Middle frontal gyrus (tissue), 1 donor: Measurements from ENCODE around the gene IRF2BP2.

Experiments
- DNase-seq: peaks from one replicate; pipeline ENCODE4 v3.0.0-alpha.2; 2015; ENCODE audit warnings: low spot score; ENCODE audit errors: extremely low spot score

Gene IRF2BP2

DNA sequence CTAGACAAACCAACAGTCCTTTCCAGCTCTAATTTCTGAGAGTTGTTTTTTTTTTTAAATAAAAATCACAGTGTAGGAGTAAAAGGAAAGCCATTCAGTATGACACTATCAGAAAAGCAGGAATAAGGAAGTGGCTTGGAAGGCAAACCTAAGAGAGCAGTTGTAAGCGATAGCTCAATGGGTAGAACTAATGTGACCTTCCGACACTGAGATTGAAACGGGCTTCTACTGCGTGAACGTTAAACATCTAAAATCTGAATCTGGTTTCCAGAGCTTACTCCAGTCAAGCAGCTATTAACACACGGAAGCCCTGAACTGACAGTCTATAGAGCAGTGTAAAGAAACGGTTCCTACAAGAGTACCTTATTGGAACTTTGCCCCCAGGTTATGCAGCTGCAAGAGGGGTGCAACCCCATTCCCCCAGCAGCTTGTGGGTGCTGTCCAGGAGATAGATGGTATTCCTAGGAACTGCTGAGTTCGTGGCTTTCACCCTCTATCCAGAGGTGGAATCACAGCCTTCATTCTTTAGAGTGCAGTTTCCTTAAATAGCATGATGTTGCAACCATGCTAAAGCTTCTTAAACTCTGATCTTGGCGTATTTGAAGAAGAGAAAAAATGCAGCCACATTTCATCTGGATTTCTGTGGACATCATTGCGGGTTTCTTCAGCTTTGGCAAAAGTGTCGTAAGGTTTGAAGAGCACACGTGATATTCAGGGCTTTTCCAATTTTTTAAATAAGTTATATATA lies 3.3 kb upstream of the IRF2BP2 start:
- DNase-seq, result no peak

DNA sequence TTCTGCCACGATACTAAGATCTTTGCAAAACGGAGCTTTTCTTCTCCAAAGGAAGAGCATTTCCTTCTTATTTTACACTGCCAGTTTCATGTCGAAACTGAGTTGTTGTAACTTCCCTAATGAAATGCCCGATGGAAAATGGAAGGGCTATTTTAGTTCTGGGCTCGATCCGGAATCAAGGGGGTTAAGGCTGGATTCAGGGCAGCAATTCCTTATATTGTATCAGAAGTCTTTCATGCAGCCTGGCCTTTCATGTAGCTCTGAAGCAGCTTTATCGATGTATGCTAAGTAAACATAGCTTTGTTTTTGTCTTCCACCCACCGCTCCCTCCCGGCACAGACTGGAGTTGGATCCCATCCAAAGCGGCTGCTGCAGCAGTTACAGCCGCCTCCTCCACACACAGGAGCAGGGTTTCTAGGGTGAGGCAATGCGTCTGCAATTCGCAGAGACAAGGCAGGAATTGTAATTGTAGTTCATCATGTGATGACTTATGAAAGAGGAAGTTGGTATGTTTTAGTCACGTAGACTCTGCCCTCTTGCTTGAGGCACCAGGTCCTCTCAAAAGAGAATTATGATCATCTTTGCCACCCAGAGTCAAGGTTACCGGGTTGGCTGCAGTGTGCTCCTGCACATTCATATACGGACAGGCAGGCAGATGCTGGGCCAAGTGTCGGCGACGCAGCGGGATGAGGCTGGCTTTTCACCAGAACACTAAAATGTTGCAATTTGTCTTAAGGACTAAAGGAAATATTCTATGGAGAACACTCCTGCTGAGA lies 2.6 kb upstream of the IRF2BP2 start:
- DNase-seq, result no peak

- DNase-seq, result no peak
Measured at GRCh38 chr1:234611847-234612351, 1.9 kb upstream of the IRF2BP2 start.

- DNase-seq, result no peak
Measured at GRCh38 chr1:234611225-234611846, 1.4 kb upstream of the IRF2BP2 start.

DNA sequence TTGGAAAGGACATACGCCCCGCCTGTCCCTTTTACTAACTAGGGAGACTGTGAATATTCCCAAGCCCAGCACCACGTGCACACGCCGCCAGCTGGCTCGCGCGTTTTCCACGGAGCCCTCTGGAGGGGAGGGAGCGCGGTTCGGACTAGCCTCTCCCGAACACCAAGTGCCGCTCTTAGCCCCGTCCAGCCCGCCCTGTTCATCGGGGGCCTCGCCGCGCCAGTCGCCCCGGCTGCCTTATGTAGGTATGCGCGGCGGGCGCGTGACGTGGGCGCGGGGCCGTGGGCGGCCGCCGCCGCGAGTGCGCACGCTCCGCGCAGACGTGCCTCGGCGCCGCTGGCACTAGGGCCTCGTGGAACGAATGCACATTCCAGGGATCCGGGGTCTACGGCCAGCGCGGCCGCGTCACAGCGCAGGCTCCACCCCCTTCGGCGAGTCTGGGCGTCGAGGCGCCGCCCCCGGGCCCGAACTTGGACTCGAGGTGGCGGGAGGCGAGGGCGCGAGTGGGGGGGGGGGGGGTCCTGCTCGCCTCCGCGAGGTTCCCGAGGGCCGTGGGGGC lies 767 bp upstream of the IRF2BP2 start:
- peak; percentile 89 for DNase-seq

DNA sequence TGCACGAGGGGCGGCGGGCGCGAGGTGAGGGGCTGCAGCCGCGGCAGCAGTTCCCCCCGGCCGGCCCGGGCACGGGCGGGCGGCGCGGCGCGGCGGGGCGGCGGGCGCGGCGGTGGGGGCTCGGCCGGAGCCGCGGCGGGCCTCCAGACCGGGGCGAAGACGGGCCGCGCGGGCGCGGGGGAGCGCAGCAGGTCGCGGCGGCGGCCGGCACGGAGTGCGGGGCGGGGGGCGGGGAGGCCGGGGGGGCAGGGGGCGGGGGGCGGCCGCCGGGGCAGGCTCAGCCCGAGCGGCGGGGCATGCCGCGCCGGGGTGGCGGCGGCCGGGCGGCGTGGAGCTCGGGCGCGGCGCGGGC lies 311 bp downstream of the IRF2BP2 start:
- no peak for DNase-seq

DNA sequence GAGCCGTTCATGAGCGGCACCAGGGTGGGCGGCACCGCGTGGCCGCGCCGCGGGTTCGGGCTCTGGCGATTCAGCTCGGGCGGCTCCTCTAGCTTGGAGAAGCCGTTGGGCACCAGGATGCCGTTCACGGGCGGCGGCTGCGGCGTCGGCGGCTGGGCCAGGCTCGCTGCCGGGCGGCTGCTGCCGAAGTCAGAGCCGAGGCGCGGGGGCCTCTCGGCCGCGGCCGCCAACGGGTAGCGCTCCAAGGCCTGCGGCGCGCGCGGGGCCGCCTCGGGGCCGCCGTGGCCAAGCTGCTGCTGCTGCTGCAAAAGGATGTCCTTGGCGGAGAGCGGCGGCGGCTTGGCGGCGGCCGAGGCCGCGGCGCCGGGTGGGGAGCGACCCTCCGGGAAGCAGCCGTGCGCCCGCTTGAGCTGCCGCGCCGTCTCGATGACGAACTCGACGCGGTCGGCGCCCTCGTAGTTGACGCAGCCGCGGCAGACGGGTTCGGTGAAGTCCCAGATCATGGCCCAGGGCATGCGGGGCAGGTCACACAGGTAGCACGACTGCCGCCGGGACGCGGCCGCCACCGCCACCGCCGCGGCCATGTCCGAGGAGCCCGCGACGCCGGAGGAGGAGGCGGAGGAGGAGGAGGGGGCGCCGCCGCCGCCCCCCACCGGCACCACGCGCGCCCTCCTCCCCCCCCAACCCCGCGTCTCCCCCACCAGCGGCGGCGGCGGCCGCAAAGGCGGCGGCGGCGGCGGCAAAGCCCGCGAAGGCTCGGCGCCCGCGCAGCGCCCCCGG lies 877 bp downstream of the IRF2BP2 start:
- DNase-seq, result no peak

- DNase-seq, result no peak
Measured at GRCh38 chr1:234608025-234608910, 1.7 kb downstream of the IRF2BP2 start.

- no peak for DNase-seq
Measured at GRCh38 chr1:234607109-234608024, 2.6 kb downstream of the IRF2BP2 start.

DNA sequence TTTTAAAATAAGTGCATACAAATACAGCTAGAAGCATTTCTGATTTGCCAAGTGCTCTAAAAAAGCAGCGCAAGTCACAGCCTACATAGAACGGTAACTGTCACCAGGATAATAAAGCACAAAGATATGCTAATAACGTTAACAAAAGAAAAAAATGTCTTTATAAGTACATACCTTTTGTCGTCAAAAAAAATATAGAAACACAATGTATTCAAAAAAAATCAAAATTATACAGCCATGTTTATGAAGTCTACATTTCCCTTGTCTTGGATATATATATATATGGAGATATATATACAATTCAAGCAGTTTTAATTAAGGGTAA lies 3.2 kb downstream of the IRF2BP2 start:
- no peak for DNase-seq

DNA sequence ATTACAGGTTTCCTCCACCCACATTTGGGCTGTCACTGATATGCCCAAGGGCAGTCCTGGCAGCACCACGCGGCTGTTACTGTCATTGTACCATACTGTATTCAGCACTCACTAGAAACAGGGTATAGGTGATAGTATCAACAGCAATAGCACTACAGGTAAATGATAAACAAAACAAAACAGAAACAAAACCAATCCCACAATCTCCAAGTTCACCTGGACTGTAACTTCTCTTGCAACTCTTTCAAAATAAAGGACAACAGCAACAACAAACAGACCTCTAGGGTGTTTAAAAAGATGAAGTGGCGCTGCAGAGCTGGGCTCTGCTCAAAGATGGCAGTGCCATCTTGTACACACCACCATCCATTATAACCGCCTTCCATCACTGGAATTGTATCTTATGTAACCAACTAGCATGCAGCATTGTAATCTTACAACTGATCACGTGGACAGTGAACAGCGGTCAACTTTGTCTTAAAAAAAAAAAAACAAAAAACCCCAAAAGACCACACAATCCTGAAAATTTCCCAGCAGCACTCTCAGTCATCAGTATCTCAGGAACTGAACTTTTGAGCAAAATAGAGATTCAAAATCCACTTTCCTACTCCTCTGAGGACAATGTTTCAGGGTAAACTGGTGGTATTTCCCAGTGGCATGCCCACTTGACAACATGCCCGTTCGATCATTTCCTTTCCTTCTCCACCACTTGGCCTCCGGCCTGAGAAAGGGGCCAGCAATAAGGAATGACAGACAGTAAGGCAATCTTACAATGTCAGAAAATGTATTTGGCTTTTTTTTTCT lies 3.8 kb downstream of the IRF2BP2 start:
- no peak for DNase-seq

DNA sequence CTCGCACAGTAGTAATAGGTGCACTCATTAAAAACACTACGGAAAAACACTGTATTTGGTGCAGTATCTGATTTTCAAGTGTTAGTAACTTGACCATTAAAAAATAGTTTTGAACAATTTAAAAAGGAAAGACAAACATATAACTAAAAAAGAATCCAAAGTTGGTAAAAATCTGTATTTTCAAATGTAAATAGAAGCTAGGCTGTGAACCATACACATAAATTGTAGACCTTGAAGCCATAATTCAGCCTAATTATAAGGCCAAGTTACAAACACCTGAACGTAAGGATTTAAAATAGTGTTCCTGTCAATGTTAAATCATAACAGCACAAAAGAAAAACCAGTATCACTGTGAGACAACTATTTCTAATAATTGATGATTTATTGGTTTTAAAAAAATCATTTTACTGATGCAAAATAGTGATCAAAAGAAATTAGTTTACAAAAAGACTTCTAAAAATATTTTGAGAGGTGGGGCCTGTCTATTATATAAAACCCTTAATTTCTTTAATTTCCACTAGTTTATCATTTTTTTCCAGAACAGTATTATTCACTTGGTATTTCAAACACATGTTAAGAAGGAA lies 4.5 kb downstream of the IRF2BP2 start:
- DNase-seq, result no peak

- no peak for DNase-seq
Measured at GRCh38 chr1:234604495-234605398, 5.2 kb downstream of the IRF2BP2 start.

- no peak for DNase-seq
Measured at GRCh38 chr1:234603221-234604204, 6.5 kb downstream of the IRF2BP2 start.

- DNase-seq, result no peak
Measured at GRCh38 chr1:234602334-234603220, 7.4 kb downstream of the IRF2BP2 start.
